Cardiac muscle cell (in vitro differentiated cells and primary cell): ENCODE data around the gene DLG2. TPM values are rescaled to one million over a fixed set of nuclear protein-coding genes. Genes with fewer than 3 reads are reported as not detected.

Experiments used
- DNase-seq, 2 donors: peaks; one replicate each; pipeline versions ENCODE4 v3.0.0 to v3.0.0-alpha.2; 2010 to 2017; ENCODE audit warnings: low read depth in 1 of 2, low spot score in 1 of 2
- H3K27ac ChIP-seq: fragments of 200-600 bp; sonication (generic); 2 replicates; pipeline ENCODE4 v1.5.1; 2016
- H3K27me3 ChIP-seq: fragments of 200-600 bp; sonication (generic); 2 replicates; pipeline ENCODE4 v1.6.0; 2016; ENCODE audit warnings: control low read depth
- H3K36me3 ChIP-seq: fragments of 200-600 bp; sonication (generic); 2 replicates; pipeline ENCODE4 v1.5.1; 2016; ENCODE audit warnings: control low read depth
- H3K4me1 ChIP-seq: fragments of 200-600 bp; sonication (generic); 2 replicates; pipeline ENCODE4 v1.8.1; 2017; ENCODE audit warnings: low read depth, mild to moderate bottlenecking, mixed run types
- H3K4me3 ChIP-seq: fragments of 200-600 bp; sonication (generic); 2 replicates; pipeline ENCODE4 v1.5.1; 2016; ENCODE audit warnings: mild to moderate bottlenecking
- H3K9me3 ChIP-seq: fragments of 200-600 bp; sonication (generic); 2 replicates; pipeline ENCODE4 v1.5.1; 2017; ENCODE audit warnings: low read depth, mild to moderate bottlenecking, control low read depth
- polyA plus RNA-seq: library from polyadenylated mRNA; unstranded; fragments of >200 nt; fragmentation: Nextera tagmentation; extraction: Ambion mirVana; gene quantifications from 2 replicates; pipeline ENCODE4 v1.2.1, GENCODE V29; 2016
- total RNA-seq: library from RNA; depleted of rRNA; stranded (reverse); fragments of >200 nt; gene quantifications from 2 replicates; pipeline ENCODE4 v1.2.3, GENCODE V29; 2016
- TF ChIP-seq, protein P1 (sequence below): IDR thresholded peaks from 2 replicates; pipeline ENCODE4 v1.5.1; 2012; ENCODE audit warnings: low read depth, mild to moderate bottlenecking, low read length

Gene DLG2
- total and polyA plus RNA-seq, 2 experiments from 2014 or later, result 3.5 to 15.9 TPM

- no peaks in the 10 kb centered on the region for H3K36me3 ChIP-seq
- H3K27me3 ChIP-seq, result no peaks in the 10 kb centered on the region
- no peak overlapping the region for H3K27ac ChIP-seq
- no peak overlapping the region for H3K4me3 ChIP-seq
- TF ChIP-seq, protein P1, sequence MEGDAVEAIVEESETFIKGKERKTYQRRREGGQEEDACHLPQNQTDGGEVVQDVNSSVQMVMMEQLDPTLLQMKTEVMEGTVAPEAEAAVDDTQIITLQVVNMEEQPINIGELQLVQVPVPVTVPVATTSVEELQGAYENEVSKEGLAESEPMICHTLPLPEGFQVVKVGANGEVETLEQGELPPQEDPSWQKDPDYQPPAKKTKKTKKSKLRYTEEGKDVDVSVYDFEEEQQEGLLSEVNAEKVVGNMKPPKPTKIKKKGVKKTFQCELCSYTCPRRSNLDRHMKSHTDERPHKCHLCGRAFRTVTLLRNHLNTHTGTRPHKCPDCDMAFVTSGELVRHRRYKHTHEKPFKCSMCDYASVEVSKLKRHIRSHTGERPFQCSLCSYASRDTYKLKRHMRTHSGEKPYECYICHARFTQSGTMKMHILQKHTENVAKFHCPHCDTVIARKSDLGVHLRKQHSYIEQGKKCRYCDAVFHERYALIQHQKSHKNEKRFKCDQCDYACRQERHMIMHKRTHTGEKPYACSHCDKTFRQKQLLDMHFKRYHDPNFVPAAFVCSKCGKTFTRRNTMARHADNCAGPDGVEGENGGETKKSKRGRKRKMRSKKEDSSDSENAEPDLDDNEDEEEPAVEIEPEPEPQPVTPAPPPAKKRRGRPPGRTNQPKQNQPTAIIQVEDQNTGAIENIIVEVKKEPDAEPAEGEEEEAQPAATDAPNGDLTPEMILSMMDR, result no peak
- peak; percentile 9 to 60 for DNase-seq
- H3K9me3 ChIP-seq, result no peaks in the 10 kb centered on the region
- no peaks in the 10 kb centered on the region for H3K4me1 ChIP-seq
Measured at GRCh38 chr11:84800755-84801346, 826.3 kb downstream of the DLG2 start.

DNA sequence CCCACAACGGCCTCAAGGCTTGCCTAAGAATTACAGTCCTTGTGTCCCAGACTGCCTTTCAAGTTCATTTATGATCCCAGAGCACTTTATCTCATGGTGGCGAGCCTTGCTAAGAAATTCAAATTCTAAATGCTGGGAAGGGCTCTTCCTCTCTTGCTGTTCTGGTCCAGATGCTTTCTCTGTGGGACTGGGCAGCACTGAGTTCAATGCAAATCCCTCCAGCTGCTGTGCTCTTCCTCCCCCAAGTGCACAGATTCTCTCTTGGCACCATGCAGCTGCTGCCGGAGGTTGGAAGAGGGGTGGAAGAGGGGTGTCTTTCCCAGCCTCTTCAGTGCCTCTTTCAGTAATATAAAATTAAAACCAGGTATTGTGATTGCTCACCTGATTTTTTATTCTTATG is 828.0 kb downstream of the DLG2 start:
- no peak overlapping the region for H3K4me3 ChIP-seq
- H3K27ac ChIP-seq, result no peak overlapping the region
- TF ChIP-seq, protein P1, result no peak
- DNase-seq, result no peak
- H3K9me3 ChIP-seq, result no peaks in the 10 kb centered on the region
- no peaks in the 10 kb centered on the region for H3K4me1 ChIP-seq
- no peaks in the 10 kb centered on the region for H3K36me3 ChIP-seq
- no peaks in the 10 kb centered on the region for H3K27me3 ChIP-seq

DNA sequence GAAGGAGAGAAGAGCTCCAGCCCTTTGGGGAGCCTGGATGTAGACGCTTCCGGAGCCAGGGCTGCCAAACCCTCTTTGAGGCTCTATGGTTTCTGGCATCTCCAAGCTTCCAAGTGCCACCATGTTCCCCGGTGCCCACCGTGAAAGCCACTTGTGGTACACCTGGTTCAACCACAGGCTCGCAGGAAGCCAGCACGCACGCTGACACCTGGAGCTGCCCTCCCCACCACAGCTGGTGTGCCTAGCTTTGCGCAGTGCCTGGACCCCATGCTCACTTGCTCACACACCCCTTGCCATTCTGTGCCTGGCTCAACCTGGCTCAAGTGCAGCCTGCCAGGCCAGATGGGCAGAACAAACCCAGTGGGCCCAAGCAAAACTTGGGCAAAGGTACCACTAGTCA is 831.4 kb downstream of the DLG2 start:
- no peak overlapping the region for H3K4me3 ChIP-seq
- no peaks in the 10 kb centered on the region for H3K27me3 ChIP-seq
- TF ChIP-seq, protein P1, result no peak
- DNase-seq, result no peak
- H3K9me3 ChIP-seq, result no peaks in the 10 kb centered on the region
- no peak overlapping the region for H3K27ac ChIP-seq
- no peaks in the 10 kb centered on the region for H3K36me3 ChIP-seq
- H3K4me1 ChIP-seq, result no peaks in the 10 kb centered on the region

DNA sequence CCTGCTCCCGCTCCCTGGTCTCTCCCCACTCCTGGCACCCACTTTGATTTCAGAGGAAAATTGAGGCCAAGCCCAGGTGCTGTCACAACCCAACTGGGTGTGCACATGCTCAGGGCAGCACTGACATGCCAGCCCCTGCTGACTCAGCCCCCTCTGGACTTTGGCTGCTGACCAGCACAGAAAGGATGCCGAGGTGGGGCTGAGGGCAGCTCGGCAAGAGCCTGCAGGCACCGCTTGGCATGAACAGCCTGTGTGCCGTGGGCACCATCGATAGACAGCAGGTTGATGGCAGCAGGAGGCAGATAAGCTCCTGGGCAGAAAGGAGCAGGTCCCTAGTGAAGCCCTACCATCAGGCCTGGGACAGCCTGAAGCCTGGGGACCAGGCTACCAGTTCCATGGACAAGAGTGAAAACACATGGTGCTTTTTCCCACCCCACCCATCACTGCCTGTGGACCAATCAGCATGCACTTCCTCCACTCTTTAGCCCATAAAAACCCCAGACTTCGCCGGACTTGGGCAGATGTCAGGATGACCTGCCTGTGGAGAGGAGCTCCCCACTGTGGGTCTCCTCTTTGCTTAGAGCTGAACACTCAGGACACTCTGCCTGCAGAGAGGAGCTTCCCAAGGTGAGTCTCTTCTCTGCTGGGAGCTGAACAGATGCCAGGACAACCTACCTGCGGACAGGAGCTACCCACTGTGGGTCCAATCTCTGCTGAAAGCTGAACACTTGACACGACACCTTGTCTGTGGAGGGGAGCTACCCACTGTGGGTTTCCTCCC is 832.3 kb downstream of the DLG2 start:
- TF ChIP-seq, protein P1, result no peak
- no peak for DNase-seq

GRCh38 chr11:84793318-84793717 is 833.8 kb downstream of the DLG2 start:
- H3K27ac ChIP-seq, result no peak overlapping the region
- no peaks in the 10 kb centered on the region for H3K27me3 ChIP-seq
- H3K9me3 ChIP-seq, result no peaks in the 10 kb centered on the region
- no peaks in the 10 kb centered on the region for H3K4me1 ChIP-seq
- H3K4me3 ChIP-seq, result no peak overlapping the region
- no peaks in the 10 kb centered on the region for H3K36me3 ChIP-seq
- TF ChIP-seq, protein P1, result no peak
- no peak for DNase-seq

More for the DNA sequence above, 832.3 kb downstream of the DLG2 start:
- no peaks in the 10 kb centered on the region for H3K36me3 ChIP-seq
- no peak overlapping the region for H3K4me3 ChIP-seq
- no peaks in the 10 kb centered on the region for H3K27me3 ChIP-seq
- no peak overlapping the region for H3K27ac ChIP-seq
- no peaks in the 10 kb centered on the region for H3K9me3 ChIP-seq
- no peaks in the 10 kb centered on the region for H3K4me1 ChIP-seq
